HG03521 (cell line): ENCODE results near the gene SDK1.
"Not testable (repeated sequence)": the region's sequence is repeated elsewhere in the genome, so short reads cannot be mapped to it uniquely, and the experiment has no call there.

Experiments used
- ATAC-seq: cut with Tn5 transposase; IDR thresholded peaks from one replicate; pipeline ENCODE4 v1.9.1; 2021; ENCODE audit warnings: mild to moderate bottlenecking, moderate library complexity; ENCODE audit not compliant: unreplicated experiment

Gene SDK1

GRCh38 chr7:4308205-4308590, 1007.1 kb downstream of the SDK1 start:
- ATAC-seq, result no peak

DNA sequence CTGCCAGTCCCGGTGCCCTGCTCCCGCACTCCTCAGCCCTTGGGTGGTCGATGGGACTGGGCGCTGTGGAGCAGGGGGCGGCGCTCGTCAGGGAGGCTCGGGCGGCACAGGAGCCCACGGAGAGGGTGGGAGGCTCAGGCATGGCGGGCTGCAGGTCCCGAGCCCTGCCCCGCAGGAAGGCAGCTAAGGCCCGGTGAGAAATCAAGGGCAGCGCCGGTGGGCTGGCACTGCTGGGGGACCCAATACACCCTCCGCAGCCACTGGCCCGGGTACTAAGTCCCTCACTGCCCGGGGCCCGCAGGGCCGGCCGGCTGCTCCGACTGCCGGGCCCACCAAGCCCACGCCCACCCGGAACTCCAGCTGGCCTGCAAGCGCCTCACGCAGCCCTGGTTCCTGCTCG, 1012.9 kb downstream of the SDK1 start:
- not testable (repeated sequence) for ATAC-seq

DNA sequence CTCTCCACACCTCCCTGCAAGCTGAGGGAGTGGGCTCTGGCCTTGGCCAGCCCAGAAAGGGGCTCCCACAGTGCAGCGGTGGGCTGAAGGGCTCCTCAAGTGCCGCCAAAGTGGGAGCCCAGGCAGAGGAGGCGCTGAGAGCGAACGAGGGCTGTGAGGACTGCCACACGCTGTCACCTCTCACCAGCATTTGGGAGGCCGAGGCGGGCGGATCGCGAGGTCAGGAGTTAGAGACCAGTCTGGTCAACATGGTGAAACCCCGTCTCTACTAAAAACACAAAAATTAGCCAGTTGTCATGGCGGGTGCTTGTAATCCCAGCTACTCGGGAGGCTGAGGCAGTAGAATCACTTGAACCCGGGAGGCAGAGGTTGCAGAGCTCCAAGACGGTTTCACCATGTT, 1013.3 kb downstream of the SDK1 start:
- not testable (repeated sequence) for ATAC-seq
